Stimulated activated CD4-positive, alpha-beta T cell treated with anti-CD3 and anti-CD28 coated beads, Interleukin-4, amount 100 ng/mL, for 4 hours (primary cell): Measurements from ENCODE around the gene ZNF772.

Source experiments
- DNase-seq, 2 experiments: peaks; one replicate each; pipeline ENCODE4 v3.0.0-alpha.2; 2020

ZNF772 gene

DNA sequence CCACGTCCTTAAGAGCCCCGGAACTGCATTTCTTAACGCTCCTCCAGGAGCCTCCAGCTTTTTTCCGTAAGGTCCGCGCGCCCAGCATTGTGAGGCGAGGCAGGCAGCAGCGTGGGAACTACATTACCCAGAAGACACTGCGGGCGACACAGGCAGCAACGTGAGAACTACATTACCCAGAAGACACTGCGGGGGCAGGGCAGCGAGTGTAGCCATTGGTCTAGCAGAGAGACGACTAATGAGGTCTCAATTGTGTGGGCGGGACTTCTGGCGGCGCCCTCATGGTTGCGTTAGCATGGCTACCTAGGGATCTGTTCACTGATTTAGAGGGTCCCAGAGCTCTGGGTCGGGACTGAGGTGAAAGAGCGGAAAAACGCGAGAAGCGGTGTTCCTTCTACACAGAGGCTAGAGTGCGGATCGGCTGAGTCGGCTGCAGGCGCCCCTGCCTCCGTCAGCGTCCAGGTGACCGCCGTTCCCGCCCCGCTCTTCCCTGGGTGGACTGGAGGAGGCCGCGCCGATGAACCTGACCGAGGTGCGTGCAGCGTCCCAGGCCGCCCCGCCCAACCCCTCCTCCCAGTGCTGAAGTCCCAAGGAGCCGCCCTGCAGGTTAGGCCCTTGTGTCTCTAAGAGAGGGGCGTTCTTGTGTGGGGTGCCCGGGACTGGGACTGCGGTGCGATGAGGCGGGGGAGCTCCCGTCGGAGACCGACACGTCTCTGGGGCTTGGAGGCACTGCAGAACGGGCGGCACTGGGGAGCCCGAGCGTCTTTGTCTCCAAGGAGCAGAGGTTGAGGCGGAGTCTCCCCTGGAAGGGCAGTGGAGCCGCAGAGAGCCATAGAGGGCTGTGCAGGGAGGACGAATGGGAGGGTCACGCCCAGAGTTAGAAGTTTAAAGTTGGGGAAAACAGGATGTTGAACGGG is 42.0 kb downstream of the ZNF772 start, which contains the start of gene ZNF749:
Gene ZNF749, plus strand, starts transcription at position 264 of the 917 bp plus-strand sequence. Its CDS starts 254 bp downstream, at position 518.
- peak; percentile 90 to 98 for DNase-seq

DNA sequence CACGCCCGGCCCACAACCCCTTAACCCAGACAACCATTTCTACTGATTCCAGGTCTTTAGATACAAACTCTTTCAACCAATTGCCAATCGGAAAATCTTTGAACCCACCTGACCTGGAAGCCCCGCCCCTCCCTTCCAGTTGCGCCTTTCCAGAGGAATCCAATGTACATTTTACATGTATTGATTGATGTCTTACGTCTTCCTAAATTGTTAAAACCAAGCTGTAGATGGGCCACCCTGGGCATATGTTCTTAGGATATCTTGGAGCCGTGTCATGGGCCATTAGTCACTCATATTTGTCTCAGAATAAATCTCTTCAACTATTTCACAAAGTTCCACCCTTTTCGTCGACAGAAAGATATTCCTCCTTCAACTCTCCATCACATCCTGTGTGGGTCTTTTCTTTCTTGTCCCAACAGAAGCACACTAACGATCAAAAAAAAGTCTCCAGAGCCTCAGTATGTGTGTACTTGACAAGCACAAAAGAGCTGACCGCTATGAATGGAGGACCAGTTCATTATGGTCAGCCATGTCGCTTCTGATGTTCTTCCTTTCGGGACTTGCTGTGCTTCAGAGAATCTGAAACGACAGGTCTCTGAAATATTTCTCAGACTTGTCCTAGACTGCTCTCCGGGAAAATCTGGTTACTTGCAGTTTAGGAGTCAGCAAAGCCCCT is 42.8 kb downstream of the ZNF772 start:
- no peak for DNase-seq

DNA sequence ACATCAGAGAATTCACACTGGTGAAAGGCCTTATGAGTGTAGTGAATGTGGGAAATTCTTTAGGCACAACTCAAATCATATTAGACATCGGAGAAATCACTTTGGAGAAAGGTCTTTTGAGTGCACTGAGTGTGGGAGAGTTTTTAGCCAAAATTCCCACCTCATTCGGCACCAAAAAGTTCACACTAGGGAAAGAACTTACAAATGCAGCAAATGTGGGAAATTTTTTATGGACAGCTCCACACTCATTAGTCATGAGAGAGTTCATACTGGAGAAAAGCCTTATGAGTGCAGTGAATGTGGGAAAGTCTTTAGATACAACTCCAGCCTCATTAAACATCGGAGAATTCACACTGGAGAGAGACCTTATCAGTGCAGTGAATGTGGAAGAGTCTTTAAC is 56.3 kb downstream of the ZNF772 start:
- DNase-seq: no peak

- DNase-seq: no peak
Observed at GRCh38 chr19:57419439-57419838, 57.9 kb downstream of the ZNF772 start.
